CD1c-positive myeloid dendritic cell (primary cell): ENCODE data around the gene GABRA4.
A peak's percentile ranks its signal among the peaks of the same experiment; 100 is the strongest.

Experiments
- DNase-seq: peaks from one replicate; pipeline ENCODE4 v3.0.0-alpha.2; 2016; ENCODE audit errors: extremely low spot score

GABRA4 gene

GRCh38 chr4:46993075-46994006 is at the start of gene GABRA4:
Gene GABRA4 (minus strand): TSS chr4:46993581. CDS start chr4:46993424, 157 bp downstream.
- DNase-seq: no peak

GRCh38 chr4:47040828-47041227 is 47.4 kb upstream of the GABRA4 start:
- DNase-seq: no peak

GRCh38 chr4:47038263-47038662 is 44.9 kb upstream of the GABRA4 start:
- DNase-seq: no peak

GRCh38 chr4:47032405-47033106 is 39.2 kb upstream of the GABRA4 start:
- DNase-seq: peak; percentile 22

GRCh38 chr4:47031751-47032404 is 38.5 kb upstream of the GABRA4 start:
- no peak for DNase-seq

GRCh38 chr4:47031011-47031678 is 37.8 kb upstream of the GABRA4 start, which contains the start of gene GABRB1:
Gene GABRB1 (plus strand): TSS chr4:47031567.
- DNase-seq: no peak

GRCh38 chr4:47017494-47017893 is 24.1 kb upstream of the GABRA4 start:
- no peak for DNase-seq

- DNase-seq: no peak
Measured at GRCh38 chr4:47017081-47017480, 23.7 kb upstream of the GABRA4 start.

- no peak for DNase-seq
Measured at GRCh38 chr4:47013373-47013772, 20.0 kb upstream of the GABRA4 start.

GRCh38 chr4:47012676-47013075 is 19.3 kb upstream of the GABRA4 start:
- DNase-seq: no peak

GRCh38 chr4:47010912-47011446 is 17.6 kb upstream of the GABRA4 start:
- peak; percentile 21 for DNase-seq

- no peak for DNase-seq
Measured at GRCh38 chr4:47010347-47010911, 17.0 kb upstream of the GABRA4 start.

- DNase-seq: no peak
Measured at GRCh38 chr4:47002580-47002979, 9.2 kb upstream of the GABRA4 start.

GRCh38 chr4:47000406-47000805 is 7.0 kb upstream of the GABRA4 start:
- no peak for DNase-seq

GRCh38 chr4:46999566-46999965 is 6.2 kb upstream of the GABRA4 start:
- no peak for DNase-seq

GRCh38 chr4:46994007-46994405 is 625 bp upstream of the GABRA4 start:
- no peak for DNase-seq

- no peak for DNase-seq
Measured at GRCh38 chr4:46992338-46992737, 1.0 kb downstream of the GABRA4 start.

- no peak for DNase-seq
Measured at GRCh38 chr4:46986922-46987638, 6.3 kb downstream of the GABRA4 start.

GRCh38 chr4:46984781-46985180 is 8.6 kb downstream of the GABRA4 start:
- no peak for DNase-seq

GRCh38 chr4:46980851-46981250 is 12.5 kb downstream of the GABRA4 start:
- peak; percentile 5 for DNase-seq
